Trophoblast cell (in vitro differentiated cells and primary cell): Measurements from ENCODE around the gene WBP4.
A peak's percentile ranks its signal among the peaks of the same experiment; 100 is the strongest.
"Not testable (repeated sequence)": the region's sequence is repeated elsewhere in the genome, so short reads cannot be mapped to it uniquely, and the experiment has no call there.

Experiments
- DNase-seq, 2 donors: peaks; one replicate each; pipeline ENCODE4 v3.0.0-alpha.2; 2016
- H2AFZ ChIP-seq: 2 replicates; pipeline ENCODE4 v1.6.1; 2013; ENCODE audit warnings: low read length, moderate library complexity, mild to moderate bottlenecking; ENCODE audit not compliant: insufficient read depth, poor library complexity
- H2AK5ac ChIP-seq: 2 replicates; pipeline ENCODE4 v1.6.1; 2013; ENCODE audit warnings: mild to moderate bottlenecking, low read length
- H2BK120ac ChIP-seq: 2 replicates; pipeline ENCODE4 v1.6.1; 2013; ENCODE audit warnings: low read length, mild to moderate bottlenecking, moderate library complexity; ENCODE audit not compliant: insufficient read depth, poor library complexity
- H2BK12ac ChIP-seq: 2 replicates; pipeline ENCODE4 v1.6.1; 2013; ENCODE audit warnings: mild to moderate bottlenecking, low read length, moderate library complexity
- H2BK5ac ChIP-seq: 2 replicates; pipeline ENCODE4 v1.6.1; 2013; ENCODE audit warnings: low read length, low read depth, moderate library complexity, mild to moderate bottlenecking; ENCODE audit not compliant: poor library complexity
- H3K14ac ChIP-seq: 2 replicates; pipeline ENCODE4 v1.6.1; 2013; ENCODE audit warnings: mild to moderate bottlenecking, low read length
- H3K18ac ChIP-seq: 2 replicates; pipeline ENCODE4 v1.6.1; 2013; ENCODE audit warnings: mild to moderate bottlenecking, low read length
- H3K23ac ChIP-seq: 2 replicates; pipeline ENCODE4 v1.6.1; 2013; ENCODE audit warnings: low read length
- H3K27ac ChIP-seq: 2 replicates; pipeline ENCODE4 v1.5.1; 2013; ENCODE audit warnings: low read depth, mild to moderate bottlenecking, inconsistent platforms, low read length, moderate library complexity
- H3K27me3 ChIP-seq: 2 replicates; pipeline ENCODE4 v1.6.1; 2013; ENCODE audit warnings: inconsistent platforms, mild to moderate bottlenecking, low read length, moderate library complexity; ENCODE audit not compliant: insufficient read depth
- H3K36me3 ChIP-seq, 2 experiments: 1 replicate in 1 of 2; 2 replicates in 1 of 2; pipeline ENCODE4 v1.6.1; 2013; ENCODE audit warnings: low read length in 2 of 2, mild to moderate bottlenecking in 2 of 2, moderate library complexity in 1 of 2; ENCODE audit not compliant: insufficient read depth in 2 of 2, control insufficient read depth in 1 of 2
- H3K4ac ChIP-seq: 2 replicates; pipeline ENCODE4 v1.6.1; 2013; ENCODE audit warnings: low read depth, mild to moderate bottlenecking, low read length, moderate library complexity
- H3K4me1 ChIP-seq, 2 experiments: 1 replicate in 1 of 2; 2 replicates in 1 of 2; pipeline ENCODE4 v1.6.1; 2013; ENCODE audit warnings: low read length in 2 of 2, mild to moderate bottlenecking in 2 of 2, moderate library complexity in 1 of 2; ENCODE audit not compliant: insufficient read depth in 2 of 2, control insufficient read depth in 1 of 2
- H3K4me2 ChIP-seq: 2 replicates; pipeline ENCODE4 v1.6.1; 2013; ENCODE audit warnings: inconsistent platforms, mild to moderate bottlenecking, low read length, moderate library complexity
- H3K4me3 ChIP-seq: 2 replicates; pipeline ENCODE4 v1.5.1; 2013; ENCODE audit warnings: mild to moderate bottlenecking, low read depth, low read length, inconsistent platforms
- H3K79me1 ChIP-seq: one replicate; pipeline ENCODE4 v1.6.1; 2013; ENCODE audit warnings: low read length
- H3K79me2 ChIP-seq: 2 replicates; pipeline ENCODE4 v1.6.1; 2013; ENCODE audit warnings: low read length, mild to moderate bottlenecking; ENCODE audit not compliant: control insufficient read depth, insufficient read depth, poor library complexity
- H3K9ac ChIP-seq: 2 replicates; pipeline ENCODE4 v1.6.1; 2013; ENCODE audit warnings: mild to moderate bottlenecking, low read length
- H3K9me3 ChIP-seq: 2 replicates; pipeline ENCODE4 v1.6.1; 2013; ENCODE audit warnings: low read depth, mild to moderate bottlenecking, control low read depth, inconsistent platforms, low read length; ENCODE audit not compliant: insufficient read depth
- H4K12ac ChIP-seq: 2 replicates; pipeline ENCODE4 v1.6.1; 2013; ENCODE audit warnings: low read depth, mild to moderate bottlenecking, low read length, moderate library complexity
- H4K8ac ChIP-seq: 2 replicates; pipeline ENCODE4 v1.6.1; 2013; ENCODE audit warnings: low read depth, mild to moderate bottlenecking, low read length, moderate library complexity
- H4K91ac ChIP-seq: one replicate; pipeline ENCODE4 v1.6.1; 2013; ENCODE audit warnings: low read depth, mild to moderate bottlenecking, low read length, moderate library complexity
- WGBS: extraction: QIAGEN DNeasy Blood & Tissue Kit; methylation state at CpG from one replicate; pipeline ENCODE4 v1.1.7; 2013; ENCODE audit warnings: missing lambda C conversion rate; ENCODE audit not compliant: insufficient read length, insufficient coverage; ENCODE audit errors: extremely low coverage; 5-methylcytosine and 5-hydroxymethylcytosine counted together

WBP4 gene

GRCh38 chr13:41036557-41036956, 24.8 kb upstream of the WBP4 start:
- H2BK12ac ChIP-seq, H3K4ac ChIP-seq, H3K79me1 ChIP-seq, H4K8ac ChIP-seq, H3K4me3 ChIP-seq, DNase-seq, H3K4me2 ChIP-seq, H2BK5ac ChIP-seq, H3K4me1 ChIP-seq, H3K9me3 ChIP-seq, H3K79me2 ChIP-seq, H4K12ac ChIP-seq, H2AK5ac ChIP-seq, H3K27me3 ChIP-seq, H3K18ac ChIP-seq, H3K9ac ChIP-seq, H4K91ac ChIP-seq, H2BK120ac ChIP-seq, H2AFZ ChIP-seq, H3K36me3 ChIP-seq, H3K23ac ChIP-seq, H3K27ac ChIP-seq, H3K14ac ChIP-seq: not testable (repeated sequence)
- no CpG with 5 or more reads among the region's 5 CpGs for WGBS

- H2AK5ac ChIP-seq = no peak overlapping the region
- no peak overlapping the region for H3K4me3 ChIP-seq
- no peak overlapping the region for H2BK5ac ChIP-seq
- no peak overlapping the region for H4K12ac ChIP-seq
- H3K4me2 ChIP-seq = no peak overlapping the region
- no peaks in the 10 kb centered on the region for H3K27me3 ChIP-seq
- no peak overlapping the region for H3K23ac ChIP-seq
- H3K79me1 ChIP-seq = no peaks in the 10 kb centered on the region
- no peak overlapping the region for H4K91ac ChIP-seq
- H3K9ac ChIP-seq = no peak overlapping the region
- H3K79me2 ChIP-seq = peaks cover 2% of the 10 kb centered on the region
- H2AFZ ChIP-seq = no peak overlapping the region
- no peak overlapping the region for H2BK12ac ChIP-seq
- peaks cover 0 to 2% of the 10 kb centered on the region in 2 experiments for H3K36me3 ChIP-seq
- no peak overlapping the region for H3K14ac ChIP-seq
- no peak for DNase-seq
- no peak overlapping the region for H3K18ac ChIP-seq
- no peak overlapping the region for H4K8ac ChIP-seq
- H3K4me1 ChIP-seq = no peaks in the 10 kb centered on the region
- no peak overlapping the region for H3K27ac ChIP-seq
- no peak overlapping the region for H2BK120ac ChIP-seq
- H3K9me3 ChIP-seq = no peaks in the 10 kb centered on the region
- no peak overlapping the region for H3K4ac ChIP-seq
These were observed 21.6 kb upstream of the WBP4 start for GRCh38 chr13:41039746-41040145.

- H2BK12ac ChIP-seq = no peak overlapping the region
- no peak overlapping the region for H3K4me2 ChIP-seq
- H3K79me2 ChIP-seq = peaks cover 2% of the 10 kb centered on the region
- H4K8ac ChIP-seq = no peak overlapping the region
- WGBS = no CpG with 5 or more reads among the region's 9 CpGs
- H2BK120ac ChIP-seq = no peak overlapping the region
- H2AFZ ChIP-seq = no peak overlapping the region
- H3K27me3 ChIP-seq = no peaks in the 10 kb centered on the region
- no peaks in the 10 kb centered on the region for H3K9me3 ChIP-seq
- H3K9ac ChIP-seq = no peak overlapping the region
- no peak overlapping the region for H4K91ac ChIP-seq
- no peak overlapping the region for H3K18ac ChIP-seq
- DNase-seq = no peak
- H4K12ac ChIP-seq = no peak overlapping the region
- no peak overlapping the region for H3K4me3 ChIP-seq
- no peak overlapping the region for H3K14ac ChIP-seq
- no peaks in the 10 kb centered on the region for H3K4me1 ChIP-seq
- H3K4ac ChIP-seq = peak overlapping the region; percentile 55
- peaks cover 0 to 2% of the 10 kb centered on the region in 2 experiments for H3K36me3 ChIP-seq
- no peak overlapping the region for H3K27ac ChIP-seq
- H3K23ac ChIP-seq = no peak overlapping the region
- no peaks in the 10 kb centered on the region for H3K79me1 ChIP-seq
- no peak overlapping the region for H2BK5ac ChIP-seq
- H2AK5ac ChIP-seq = no peak overlapping the region
These were observed 20.6 kb upstream of the WBP4 start for GRCh38 chr13:41040584-41041334.

- H3K9ac ChIP-seq, H3K18ac ChIP-seq, H3K14ac ChIP-seq, H4K12ac ChIP-seq, H3K4me2 ChIP-seq, H3K79me2 ChIP-seq, H4K91ac ChIP-seq, H3K27ac ChIP-seq, H3K36me3 ChIP-seq, H2BK12ac ChIP-seq, H3K9me3 ChIP-seq, DNase-seq, H3K23ac ChIP-seq, H4K8ac ChIP-seq, H3K4me1 ChIP-seq, H3K27me3 ChIP-seq, H3K4me3 ChIP-seq, H3K4ac ChIP-seq, H2AK5ac ChIP-seq, H2BK5ac ChIP-seq, H2BK120ac ChIP-seq, H3K79me1 ChIP-seq, H2AFZ ChIP-seq: not testable (repeated sequence)
- no CpG with 5 or more reads among the region's 4 CpGs for WGBS
These were observed 18.9 kb upstream of the WBP4 start for GRCh38 chr13:41042419-41042818.
